HL-60 (cell line): ENCODE measurements around the gene CTNNA2.

ENCODE experiments used
- DNase-seq, 2 experiments: peaks; one replicate each; pipeline ENCODE4 v3.0.0-alpha.2; 2010 to 2020; ENCODE audit warnings: low read depth in 1 of 2, low spot score in 1 of 2
- H3K27ac ChIP-seq: fragments of 250-450 bp; sonication (Bioruptor Pico); replicated peaks from 2 replicates; pipeline ENCODE4 v1.5.1; 2020; ENCODE audit warnings: mild to moderate bottlenecking, moderate library complexity
- H3K27me3 ChIP-seq: fragments of 250-450 bp; sonication (Bioruptor Pico); 2 replicates; pipeline ENCODE4 v1.5.1; 2021; ENCODE audit warnings: mild to moderate bottlenecking, moderate library complexity; ENCODE audit not compliant: insufficient read depth, poor library complexity, severe bottlenecking
- H3K4me3 ChIP-seq: replicated peaks from 2 replicates; pipeline ENCODE4 v1.5.1; 2011; ENCODE audit warnings: mild to moderate bottlenecking, control low read depth, low read length; ENCODE audit not compliant: insufficient read depth
- GABPA ChIP-seq: IDR thresholded peaks from 2 replicates; pipeline ENCODE4 v1.6.1; 2012; ENCODE audit warnings: low read depth
- POLR2AphosphoS5 ChIP-seq: IDR thresholded peaks from 2 replicates; pipeline ENCODE4 v1.6.1; 2012; ENCODE audit warnings: low read depth
- SPI1 ChIP-seq: IDR thresholded peaks from 2 replicates; pipeline ENCODE4 v1.6.1; 2012; ENCODE audit warnings: low read depth, mild to moderate bottlenecking, borderline replicate concordance
- TF ChIP-seq, protein P1 (sequence below): IDR thresholded peaks from 2 replicates; pipeline ENCODE4 v1.6.1; 2012; ENCODE audit warnings: low read depth; ENCODE audit not compliant: insufficient replicate concordance
- TF ChIP-seq, protein P2 (sequence below): IDR thresholded peaks from one replicate; pipeline ENCODE4 v1.5.1; 2011; ENCODE audit warnings: low read length, control low read depth, inconsistent platforms; ENCODE audit not compliant: insufficient read depth

CTNNA2 gene

DNA sequence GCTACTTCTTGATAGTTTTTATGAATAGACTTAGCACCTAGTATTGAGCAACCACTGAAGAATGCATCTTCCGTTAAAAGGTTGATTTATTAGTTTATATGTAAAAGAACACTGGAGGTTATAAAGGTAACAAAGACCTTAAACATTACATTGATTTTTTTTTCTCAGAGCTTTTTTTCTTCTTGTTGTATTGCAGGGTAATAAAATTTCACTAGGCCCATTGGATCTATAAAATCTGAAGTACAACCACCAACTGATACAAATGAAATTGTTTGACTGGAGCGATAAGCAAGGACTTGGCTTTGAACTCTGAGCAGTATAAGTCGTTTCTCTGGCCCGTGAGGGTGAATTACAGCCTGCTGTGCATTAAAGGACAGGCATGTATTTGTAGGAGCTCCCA is 447.7 kb downstream of the CTNNA2 start:
- no peak for DNase-seq
- Histone ChIP-seq H3K4me3 (no peak overlapping the region), H3K27me3 (no peaks in the 10 kb centered on the region), H3K27ac (no peak overlapping the region)
- TF ChIP-seq SPI1 (no peak), POLR2AphosphoS5 (no peak), GABPA (no peak)
- TF ChIP-seq, protein P1, sequence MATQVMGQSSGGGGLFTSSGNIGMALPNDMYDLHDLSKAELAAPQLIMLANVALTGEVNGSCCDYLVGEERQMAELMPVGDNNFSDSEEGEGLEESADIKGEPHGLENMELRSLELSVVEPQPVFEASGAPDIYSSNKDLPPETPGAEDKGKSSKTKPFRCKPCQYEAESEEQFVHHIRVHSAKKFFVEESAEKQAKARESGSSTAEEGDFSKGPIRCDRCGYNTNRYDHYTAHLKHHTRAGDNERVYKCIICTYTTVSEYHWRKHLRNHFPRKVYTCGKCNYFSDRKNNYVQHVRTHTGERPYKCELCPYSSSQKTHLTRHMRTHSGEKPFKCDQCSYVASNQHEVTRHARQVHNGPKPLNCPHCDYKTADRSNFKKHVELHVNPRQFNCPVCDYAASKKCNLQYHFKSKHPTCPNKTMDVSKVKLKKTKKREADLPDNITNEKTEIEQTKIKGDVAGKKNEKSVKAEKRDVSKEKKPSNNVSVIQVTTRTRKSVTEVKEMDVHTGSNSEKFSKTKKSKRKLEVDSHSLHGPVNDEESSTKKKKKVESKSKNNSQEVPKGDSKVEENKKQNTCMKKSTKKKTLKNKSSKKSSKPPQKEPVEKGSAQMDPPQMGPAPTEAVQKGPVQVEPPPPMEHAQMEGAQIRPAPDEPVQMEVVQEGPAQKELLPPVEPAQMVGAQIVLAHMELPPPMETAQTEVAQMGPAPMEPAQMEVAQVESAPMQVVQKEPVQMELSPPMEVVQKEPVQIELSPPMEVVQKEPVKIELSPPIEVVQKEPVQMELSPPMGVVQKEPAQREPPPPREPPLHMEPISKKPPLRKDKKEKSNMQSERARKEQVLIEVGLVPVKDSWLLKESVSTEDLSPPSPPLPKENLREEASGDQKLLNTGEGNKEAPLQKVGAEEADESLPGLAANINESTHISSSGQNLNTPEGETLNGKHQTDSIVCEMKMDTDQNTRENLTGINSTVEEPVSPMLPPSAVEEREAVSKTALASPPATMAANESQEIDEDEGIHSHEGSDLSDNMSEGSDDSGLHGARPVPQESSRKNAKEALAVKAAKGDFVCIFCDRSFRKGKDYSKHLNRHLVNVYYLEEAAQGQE, result no peak
- TF ChIP-seq, protein P2, sequence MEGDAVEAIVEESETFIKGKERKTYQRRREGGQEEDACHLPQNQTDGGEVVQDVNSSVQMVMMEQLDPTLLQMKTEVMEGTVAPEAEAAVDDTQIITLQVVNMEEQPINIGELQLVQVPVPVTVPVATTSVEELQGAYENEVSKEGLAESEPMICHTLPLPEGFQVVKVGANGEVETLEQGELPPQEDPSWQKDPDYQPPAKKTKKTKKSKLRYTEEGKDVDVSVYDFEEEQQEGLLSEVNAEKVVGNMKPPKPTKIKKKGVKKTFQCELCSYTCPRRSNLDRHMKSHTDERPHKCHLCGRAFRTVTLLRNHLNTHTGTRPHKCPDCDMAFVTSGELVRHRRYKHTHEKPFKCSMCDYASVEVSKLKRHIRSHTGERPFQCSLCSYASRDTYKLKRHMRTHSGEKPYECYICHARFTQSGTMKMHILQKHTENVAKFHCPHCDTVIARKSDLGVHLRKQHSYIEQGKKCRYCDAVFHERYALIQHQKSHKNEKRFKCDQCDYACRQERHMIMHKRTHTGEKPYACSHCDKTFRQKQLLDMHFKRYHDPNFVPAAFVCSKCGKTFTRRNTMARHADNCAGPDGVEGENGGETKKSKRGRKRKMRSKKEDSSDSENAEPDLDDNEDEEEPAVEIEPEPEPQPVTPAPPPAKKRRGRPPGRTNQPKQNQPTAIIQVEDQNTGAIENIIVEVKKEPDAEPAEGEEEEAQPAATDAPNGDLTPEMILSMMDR, result no peak

DNA sequence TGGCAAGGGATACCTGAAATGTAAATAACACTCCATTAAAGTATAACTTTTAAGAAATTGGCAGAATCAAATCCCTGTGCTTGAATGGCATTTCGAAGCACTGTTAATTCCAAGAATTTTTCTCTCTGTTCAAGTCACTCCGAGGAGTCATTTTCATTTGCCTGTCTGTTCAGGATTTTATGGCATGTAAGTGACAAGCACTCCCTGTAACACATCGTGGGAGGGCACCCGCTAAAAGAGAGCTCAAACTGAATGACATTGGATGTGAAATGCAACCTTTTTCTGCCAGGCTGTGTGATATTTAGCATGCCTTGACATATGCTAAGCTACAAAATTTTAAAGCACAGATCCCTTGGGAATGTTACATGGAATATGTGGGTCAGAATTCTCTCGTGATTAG is 452.1 kb downstream of the CTNNA2 start:
- Histone ChIP-seq H3K4me3 (no peak overlapping the region), H3K27me3 (no peaks in the 10 kb centered on the region), H3K27ac (no peak overlapping the region)
- TF ChIP-seq POLR2AphosphoS5 (no peak), SPI1 (no peak), GABPA (no peak)
- TF ChIP-seq, protein P1, result no peak
- TF ChIP-seq, protein P2, result no peak
- no peak for DNase-seq

DNA sequence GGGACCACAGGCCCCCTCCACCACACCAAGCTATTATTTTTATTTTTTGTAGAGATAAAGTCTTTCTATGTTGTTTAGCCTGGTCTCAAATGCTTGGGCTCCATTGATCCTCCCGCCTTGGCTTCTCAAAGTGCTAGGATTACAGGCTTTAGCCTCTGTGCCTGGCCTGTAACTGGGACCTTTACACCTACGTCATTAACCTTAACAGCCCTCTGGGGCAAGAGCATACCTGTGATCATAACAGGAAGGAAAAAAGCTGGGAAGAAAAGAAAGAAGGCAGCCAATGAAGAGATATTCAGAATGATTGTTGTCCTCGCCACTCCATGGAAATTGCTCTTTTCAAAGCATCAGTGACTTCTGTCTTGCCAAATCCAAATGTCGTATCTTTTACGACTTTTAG is 453.5 kb downstream of the CTNNA2 start:
- DNase-seq, result no peak
- TF ChIP-seq GABPA (no peak), POLR2AphosphoS5 (no peak), SPI1 (no peak)
- TF ChIP-seq, protein P1, result no peak
- TF ChIP-seq, protein P2, result no peak

More for the DNA sequence above, 453.5 kb downstream of the CTNNA2 start:
- Histone ChIP-seq H3K27ac (no peak overlapping the region), H3K27me3 (no peaks in the 10 kb centered on the region), H3K4me3 (no peak overlapping the region)
